Liver (tissue), 9 donors: ENCODE measurements around the gene CHID1. TPM values are rescaled to one million over a fixed set of nuclear protein-coding genes. Genes with fewer than 3 reads are reported as not detected.
A peak's percentile ranks its signal among the peaks of the same experiment; 100 is the strongest.

Source experiments
- DNase-seq: peaks from one replicate; pipeline ENCODE4 v3.0.0-alpha.2; 2017; ENCODE audit warnings: low spot score
- H3K27ac ChIP-seq, 2 donors: one replicate each; pipeline ENCODE4 v1.7.0; 2013; ENCODE audit warnings: inconsistent platforms in 2 of 2, low read length in 2 of 2, control low read depth in 1 of 2, low read depth in 1 of 2, mild to moderate bottlenecking in 1 of 2
- H3K27me3 ChIP-seq, 4 donors: one replicate each; pipeline versions ENCODE4 v1.6.1 to v1.7.0; 2013; ENCODE audit warnings: low read length in 3 of 4, inconsistent platforms in 1 of 4, mild to moderate bottlenecking in 1 of 4, moderate library complexity in 1 of 4; ENCODE audit not compliant: control insufficient read depth in 4 of 4, insufficient read depth in 4 of 4
- H3K36me3 ChIP-seq, 4 donors: one replicate each; pipeline versions ENCODE4 v1.6.1 to v1.7.0; 2013; ENCODE audit warnings: low read length in 3 of 4, mild to moderate bottlenecking in 3 of 4, low read depth in 1 of 4, moderate library complexity in 1 of 4; ENCODE audit not compliant: control insufficient read depth in 4 of 4, insufficient read depth in 3 of 4
- H3K4me1 ChIP-seq, 4 donors: one replicate each; pipeline versions ENCODE4 v1.6.1 to v1.7.0; 2013; ENCODE audit warnings: low read length in 3 of 4, mild to moderate bottlenecking in 3 of 4, moderate library complexity in 1 of 4; ENCODE audit not compliant: control insufficient read depth in 4 of 4, insufficient read depth in 4 of 4
- H3K4me3 ChIP-seq, 3 donors: one replicate each; pipeline versions ENCODE4 v1.6.1 to v1.7.0; 2013; ENCODE audit warnings: low read length in 3 of 3, control low read depth in 1 of 3, low read depth in 1 of 3, mild to moderate bottlenecking in 1 of 3
- H3K9ac ChIP-seq, 2 donors: one replicate each; pipeline ENCODE4 v1.7.0; 2013; ENCODE audit warnings: low read length in 2 of 2, mild to moderate bottlenecking in 2 of 2, moderate library complexity in 2 of 2, control low read depth in 1 of 2, low read depth in 1 of 2
- H3K9me3 ChIP-seq, 4 donors: one replicate each; pipeline versions ENCODE4 v1.6.1 to v1.7.0; 2013; ENCODE audit warnings: low read length in 3 of 4; ENCODE audit not compliant: control insufficient read depth in 4 of 4
- ATF3 ChIP-seq: IDR thresholded peaks from 2 replicates; pipeline ENCODE4 v1.6.1; 2016; ENCODE audit warnings: antibody characterized with exemption
- CTCF ChIP-seq: fragments of 150-350 bp; IDR thresholded peaks from 2 replicates; pipeline ENCODE4 v1.5.1; 2017; ENCODE audit warnings: improper control_type of control experiment, low read depth, low read length; ENCODE audit not compliant: missing input control
- EGR1 ChIP-seq, 2 donors: IDR thresholded peaks; 2 replicates each; pipeline ENCODE4 v1.6.1; 2016 to 2018; ENCODE audit warnings: antibody characterized with exemption in 2 of 2, low read depth in 2 of 2
- FOXA1 ChIP-seq: IDR thresholded peaks from 2 replicates; pipeline ENCODE4 v1.6.1; 2016; ENCODE audit warnings: antibody characterized with exemption
- FOXA2 ChIP-seq: IDR thresholded peaks from 2 replicates; pipeline ENCODE4 v1.6.1; 2016; ENCODE audit warnings: antibody characterized with exemption
- GABPA ChIP-seq, 2 donors: IDR thresholded peaks in 1 of 2; conservative IDR thresholded peaks in 1 of 2; 2 replicates each; pipeline ENCODE4 v1.6.1; 2016; ENCODE audit warnings: antibody characterized with exemption in 2 of 2, mild to moderate bottlenecking in 1 of 2, moderate library complexity in 1 of 2
- HNF4A ChIP-seq, 2 donors: conservative IDR thresholded peaks; 2 replicates each; pipeline ENCODE4 v1.6.1; 2016; ENCODE audit warnings: antibody characterized with exemption in 2 of 2, mild to moderate bottlenecking in 2 of 2
- HNF4G ChIP-seq: IDR thresholded peaks from 2 replicates; pipeline ENCODE4 v1.6.1; 2016; ENCODE audit warnings: antibody characterized with exemption
- JUND ChIP-seq, 2 donors: IDR thresholded peaks; 2 replicates each; pipeline ENCODE4 v1.6.1; 2016; ENCODE audit warnings: antibody characterized with exemption in 2 of 2
- MAX ChIP-seq: IDR thresholded peaks from 2 replicates; pipeline ENCODE4 v1.6.1; 2016; ENCODE audit warnings: antibody characterized with exemption
- NR2F2 ChIP-seq: IDR thresholded peaks from 2 replicates; pipeline ENCODE4 v1.6.1; 2016; ENCODE audit warnings: antibody characterized with exemption
- RAD21 ChIP-seq, 2 donors: IDR thresholded peaks; 2 replicates each; pipeline ENCODE4 v1.6.1; 2016; ENCODE audit warnings: antibody characterized with exemption in 2 of 2, mild to moderate bottlenecking in 2 of 2
- REST ChIP-seq: IDR thresholded peaks from 2 replicates; pipeline ENCODE4 v1.6.1; 2016; ENCODE audit warnings: antibody characterized with exemption, mild to moderate bottlenecking
- RXRA ChIP-seq, 2 donors: IDR thresholded peaks; 2 replicates each; pipeline ENCODE4 v1.6.1; 2017 to 2018; ENCODE audit warnings: antibody characterized with exemption in 2 of 2, mild to moderate bottlenecking in 1 of 2
- SP1 ChIP-seq: IDR thresholded peaks from 2 replicates; pipeline ENCODE4 v1.6.1; 2018; ENCODE audit warnings: antibody characterized with exemption, mild to moderate bottlenecking
- TAF1 ChIP-seq: conservative IDR thresholded peaks from 2 replicates; pipeline ENCODE4 v1.6.1; 2016; ENCODE audit warnings: antibody characterized with exemption, mild to moderate bottlenecking
- YY1 ChIP-seq: IDR thresholded peaks from 2 replicates; pipeline ENCODE4 v1.6.1; 2016; ENCODE audit warnings: antibody characterized with exemption, mild to moderate bottlenecking
- ZBTB33 ChIP-seq: IDR thresholded peaks from 2 replicates; pipeline ENCODE4 v1.6.1; 2016; ENCODE audit warnings: antibody characterized with exemption
- WGBS: extraction: QIAGEN DNeasy Blood & Tissue Kit; methylation state at CpG from one replicate; pipeline ENCODE4 v1.1.7; 2013; 5-methylcytosine and 5-hydroxymethylcytosine counted together
- polyA plus RNA-seq, 2 donors: library from polyadenylated mRNA; stranded (reverse) in 1 of 2; unstranded in 1 of 2; fragments of 200-250 nt in 1 of 2; fragments of >200 nt in 1 of 2; fragmentation: Nextera tagmentation in 1 of 2; extraction: Ambion mirVana in 1 of 2; gene quantifications; one replicate each; pipeline versions ENCODE4 v1.2.1 to v1.2.3, GENCODE V29; 2013 to 2015
- total RNA-seq, 2 donors: library from RNA; depleted of rRNA; stranded (reverse); fragments of >200 nt; gene quantifications; one replicate each; pipeline ENCODE4 v1.2.3, GENCODE V29; 2014
- donor health status: healthy.
- donor health status: healthy.
- donor health status: healthy.
- donor health status: healthy.
- donor health status: healthy.

Gene CHID1
- total and polyA plus RNA-seq, 4 donors = 39.5 to 68.8 (median 59.1) TPM

- Histone ChIP-seq H3K36me3 (no peaks in the 10 kb centered on the region), H3K27ac (peak overlapping the region; percentile 93 to 96), H3K4me1 (peaks cover 1 to 41% (median 28%) of the 10 kb centered on the region in 4 donors), H3K9me3 (no peaks in the 10 kb centered on the region), H3K9ac (peak overlapping the region; percentile 60 to 68), H3K27me3 (no peaks in the 10 kb centered on the region), H3K4me3 (peak overlapping the region in 2 of 3 donors; percentile 35 to 57)
- peak; percentile 79 for DNase-seq
- peak in 1 of 2 donors; percentile 56 for TF ChIP-seq JUND (IDR thresholded peaks at IDR 0.05)
- TF ChIP-seq MAX = peak; percentile 98
- TF ChIP-seq HNF4A (conservative IDR thresholded peaks at IDR 0.05) = peak; percentile 69 to 76
- TF ChIP-seq CTCF = no peak
- peak; percentile 68 for TF ChIP-seq FOXA2
- TF ChIP-seq NR2F2 = peak; percentile 95
- TF ChIP-seq REST = peak; percentile 55
- peak; percentile 26 to 34 for TF ChIP-seq RAD21 (IDR thresholded peaks at IDR 0.05)
- peak; percentile 50 for TF ChIP-seq ATF3
- TF ChIP-seq YY1 = peak; percentile 71
- TF ChIP-seq GABPA (IDR thresholded peaks at IDR 0.05 in 1 of 2, conservative IDR thresholded peaks at IDR 0.05 in 1 of 2) = peak; percentile 64 to 81
- peak; percentile 86 for TF ChIP-seq ZBTB33
- peak; percentile 94 to 98 for TF ChIP-seq RXRA (IDR thresholded peaks at IDR 0.05)
- TF ChIP-seq EGR1 (IDR thresholded peaks at IDR 0.05; ENCODE audit: low read depth in 2 of 2) = peak in 1 of 2 donors; percentile 66
- peak; percentile 54 for TF ChIP-seq TAF1
- TF ChIP-seq FOXA1 = no peak
- peak; percentile 96 for TF ChIP-seq SP1
- peak; percentile 39 for TF ChIP-seq HNF4G
- WGBS = 26% methylated on average over 21 of the region's 21 CpGs
Measured at GRCh38 chr11:914747-915501, 4.3 kb upstream of the CHID1 start.
